GM18867 (cell line): ENCODE results near the gene HMMR.
"Not testable (repeated sequence)": the region's sequence is repeated elsewhere in the genome, so short reads cannot be mapped to it uniquely, and the experiment has no call there.

Experiments used
- ATAC-seq: cut with Tn5 transposase; IDR thresholded peaks from one replicate; pipeline ENCODE4 v1.9.1; 2021; ENCODE audit warnings: mild to moderate bottlenecking, moderate library complexity; ENCODE audit not compliant: unreplicated experiment

The HMMR gene

DNA sequence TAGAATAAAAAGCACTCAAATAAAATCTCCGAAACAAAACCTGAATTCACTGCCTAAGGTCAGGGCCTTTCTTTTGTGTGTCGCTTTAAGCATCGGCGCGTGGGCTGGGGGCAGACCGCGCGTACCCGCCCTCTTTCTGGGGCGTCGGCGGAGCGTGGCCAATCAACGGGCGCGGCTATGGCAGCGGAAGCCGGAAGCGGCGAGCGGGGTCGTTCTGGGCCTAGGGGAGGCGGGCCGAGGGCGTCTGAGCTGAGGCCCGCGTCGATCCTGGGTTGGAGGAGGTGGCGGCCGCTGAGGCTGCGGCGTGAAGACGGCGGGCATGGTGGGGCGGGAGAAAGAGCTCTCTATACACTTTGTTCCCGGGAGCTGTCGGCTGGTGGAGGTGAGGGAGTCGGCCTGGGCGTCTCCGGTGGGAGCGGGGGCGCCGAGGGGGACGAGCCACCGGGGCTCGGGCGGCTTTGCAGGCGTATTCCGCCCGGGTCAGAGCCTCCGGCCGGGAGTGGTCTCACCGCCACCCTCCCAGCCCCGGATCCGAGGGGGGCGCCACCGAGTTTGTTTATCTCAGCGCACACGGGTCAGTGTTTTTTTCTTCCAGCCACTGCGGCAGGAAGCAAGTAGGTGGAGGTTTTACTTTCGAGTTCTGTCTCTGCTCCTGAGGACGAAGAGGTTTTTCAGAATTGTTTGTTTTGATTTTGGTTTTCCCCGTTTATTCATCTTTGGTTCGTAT is 45.1 kb downstream of the HMMR start, which contains the start of gene MAT2B:
Gene MAT2B, plus strand, starts transcription at position 252 of the 727 bp plus-strand sequence. Its CDS starts 68 bp downstream, at position 320.
- peak; percentile 88 for ATAC-seq

- ATAC-seq, result peak; percentile 17
Observed at GRCh38 chr5:163506095-163506457, 45.6 kb downstream of the HMMR start.

DNA sequence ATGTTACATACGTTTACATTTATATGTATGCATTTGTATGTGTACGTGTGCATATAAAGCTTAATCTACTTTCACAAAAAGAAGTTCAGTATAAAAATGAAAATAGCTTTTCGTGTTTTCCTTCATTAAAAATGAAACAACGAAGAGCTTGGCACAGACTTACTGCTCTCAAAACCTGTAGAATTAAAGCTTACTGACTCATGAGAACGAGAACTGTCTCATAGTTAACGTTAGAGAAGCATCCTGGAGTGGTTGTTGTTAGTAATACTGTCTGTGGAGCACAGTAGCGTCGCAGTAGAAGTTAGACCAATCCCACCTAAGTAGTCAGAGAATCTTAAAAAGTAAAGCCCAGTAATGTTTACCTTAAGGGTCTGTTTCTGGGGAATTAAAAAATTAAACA is 46.3 kb downstream of the HMMR start:
- ATAC-seq, result no peak

- ATAC-seq, result no peak
Observed at GRCh38 chr5:163508753-163509152, 48.3 kb downstream of the HMMR start.

- no peak for ATAC-seq
Observed at GRCh38 chr5:163509291-163509951, 49.0 kb downstream of the HMMR start.

DNA sequence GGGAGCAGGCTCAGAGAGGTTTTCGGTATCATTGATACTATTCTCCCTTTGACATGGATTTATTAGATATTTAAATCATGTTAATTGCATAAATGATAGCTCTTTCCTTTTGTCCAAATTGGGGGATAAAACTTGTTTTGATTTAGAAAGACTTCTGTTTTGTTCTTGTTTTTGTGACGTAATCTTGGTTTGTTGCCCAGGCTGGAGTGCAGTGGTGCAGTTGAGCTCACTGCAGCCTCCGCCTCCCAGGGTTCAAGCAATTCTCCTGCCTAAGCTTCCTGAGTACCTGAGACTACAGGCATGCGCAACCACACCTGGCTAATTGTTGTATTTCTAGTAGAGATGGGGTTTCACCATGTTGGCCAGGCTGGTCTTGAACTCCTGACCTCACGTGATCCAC is 52.1 kb downstream of the HMMR start:
- ATAC-seq, result no peak

GRCh38 chr5:163525096-163525495 is 64.7 kb downstream of the HMMR start:
- ATAC-seq, result no peak

GRCh38 chr5:163529698-163530097 is 69.3 kb downstream of the HMMR start:
- ATAC-seq, result no peak

DNA sequence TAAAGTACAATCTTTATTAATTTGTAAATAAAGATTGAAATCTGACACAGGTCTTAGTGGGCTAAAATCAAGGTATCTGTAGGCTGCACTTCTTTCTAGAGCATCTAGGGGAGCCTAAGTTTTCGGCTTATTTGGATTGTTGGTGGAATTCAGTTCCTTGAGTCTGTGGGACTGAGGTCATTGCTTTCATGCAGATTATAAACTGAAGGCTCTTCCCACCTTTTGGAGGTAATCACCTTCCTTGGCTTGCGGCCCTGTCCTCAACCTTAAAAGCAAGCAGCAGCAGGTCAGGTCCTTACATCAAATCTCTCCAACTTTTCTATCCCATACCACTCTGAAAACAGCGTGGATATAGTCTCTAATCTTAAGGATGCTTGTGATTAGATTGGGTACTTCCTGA is 70.8 kb downstream of the HMMR start:
- no peak for ATAC-seq

DNA sequence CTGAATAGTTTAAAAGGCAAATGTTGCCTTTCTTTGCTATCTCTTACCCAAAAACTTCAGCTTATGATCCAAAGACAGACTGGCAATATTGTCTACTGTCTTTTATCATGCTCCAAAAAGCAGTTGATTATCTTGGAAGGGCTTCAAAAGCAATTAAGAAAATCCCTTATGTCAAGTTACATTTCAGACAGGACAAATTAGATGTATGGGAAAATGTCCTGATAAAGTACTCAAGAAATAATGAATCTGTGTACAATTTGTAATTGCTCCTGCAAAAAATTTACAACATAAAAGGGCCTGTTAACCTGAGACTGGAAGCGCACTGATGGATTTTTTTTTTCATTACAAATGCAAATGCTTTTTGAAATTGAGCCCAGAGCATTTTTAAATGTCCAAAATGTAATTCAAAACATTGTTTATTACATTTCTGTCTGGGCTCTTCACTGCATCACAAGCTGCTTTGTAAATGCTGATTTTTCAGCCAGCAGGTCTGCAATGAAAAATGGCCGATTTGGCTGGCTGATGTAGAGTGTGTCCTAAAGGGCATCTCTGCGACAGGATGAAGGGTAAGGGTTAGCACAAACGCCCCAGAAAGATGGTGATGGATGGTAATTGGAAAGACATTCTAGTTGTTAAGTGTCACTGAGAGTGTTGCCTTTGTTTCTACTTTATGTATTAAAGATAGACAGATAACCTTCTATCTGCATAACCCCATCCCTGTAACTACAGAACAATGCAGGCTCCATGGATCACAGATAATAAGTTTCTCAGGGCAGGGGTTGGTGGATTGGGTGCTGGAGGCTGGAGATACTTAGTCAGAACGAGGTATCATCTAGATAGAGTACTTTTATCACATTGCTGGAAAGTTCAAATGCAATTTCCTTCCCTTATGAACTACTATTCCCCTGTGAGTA is 72.0 kb downstream of the HMMR start:
- ATAC-seq, result no peak

DNA sequence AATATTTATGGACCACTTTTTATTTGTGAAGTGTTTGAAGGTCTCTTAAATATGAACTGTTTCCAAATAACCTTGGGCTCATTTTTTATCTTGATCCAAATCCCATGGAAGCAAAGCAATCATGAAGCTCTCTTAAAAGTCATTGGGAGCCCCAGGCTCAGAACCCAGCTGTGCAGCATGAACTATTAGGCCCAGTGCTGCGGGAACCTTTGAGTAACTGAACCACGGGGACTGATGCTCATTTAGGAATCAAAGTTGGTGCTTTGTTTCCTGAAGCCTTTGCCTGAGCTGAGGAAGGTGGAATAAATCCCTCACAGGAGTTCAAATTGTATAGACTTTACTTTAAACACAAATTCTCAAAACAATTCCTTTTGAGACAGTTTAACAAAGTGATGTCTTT is 72.8 kb downstream of the HMMR start:
- ATAC-seq, result no peak

- ATAC-seq, result no peak
Observed at GRCh38 chr5:163534492-163535094, 74.2 kb downstream of the HMMR start.

- ATAC-seq, result peak; percentile 40
Observed at GRCh38 chr5:163535290-163535689, 74.9 kb downstream of the HMMR start.

- ATAC-seq, result not testable (repeated sequence)
Observed at GRCh38 chr5:163536442-163536841, 76.0 kb downstream of the HMMR start.

DNA sequence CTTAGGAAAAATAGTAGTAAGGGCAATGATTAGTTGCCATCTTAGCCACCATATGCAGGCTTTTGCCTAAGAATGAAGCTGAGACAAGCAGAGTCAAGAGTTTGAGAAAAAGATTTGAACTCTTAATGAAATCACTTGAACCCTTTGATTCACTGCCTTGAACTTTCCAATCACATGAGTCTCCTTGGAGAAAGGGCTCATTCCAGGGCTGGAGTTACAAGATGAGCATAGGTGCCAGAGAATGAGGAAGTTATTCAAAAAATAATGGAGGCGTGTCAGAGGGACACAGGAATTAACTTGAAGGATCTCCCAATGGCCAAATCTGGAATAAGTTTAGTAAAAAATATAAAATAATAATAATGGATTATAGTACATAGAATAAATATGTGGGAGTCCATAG is 80.3 kb downstream of the HMMR start:
- ATAC-seq, result no peak
